RWPE1 (cell line): ENCODE data around the gene GATA5.

Experiments
- CTCF ChIA-PET: fragments of 350-600 bp; sonication (Branson Sonifier 250); formaldehyde crosslinking; extraction: SDS; loops from one replicate; lab custom pipeline; 2021; lab: Yijun Ruan, JAX
- POLR2A ChIA-PET: fragments of 400-600 bp; formaldehyde crosslinking; extraction: SDS; loops from one replicate; lab custom pipeline; 2020; ENCODE audit warnings: antibody characterized with exemption; ENCODE audit not compliant: low non-redundant PET; lab: Yijun Ruan, JAX
- DNase-seq: peaks from one replicate; pipeline ENCODE4 v3.0.0; 2012; ENCODE audit warnings: low spot score
- H3K27ac ChIP-seq: fragments of 450-650 bp; 2 replicates; pipeline ENCODE4 v1.5.1; 2017
- CTCF ChIP-seq: fragments of 450-650 bp; conservative IDR thresholded peaks from 2 replicates; pipeline ENCODE4 v1.5.1; 2017; ENCODE audit warnings: low read depth, mild to moderate bottlenecking

The GATA5 gene

GRCh38 chr20:62452475-62453095, 23.2 kb downstream of the GATA5 start:
- TF ChIP-seq CTCF: no peak
- ChIA-PET CTCF (no interaction called here), POLR2A (no interaction called here)
- H3K27ac ChIP-seq: no peak overlapping the region
- peak; percentile 36 for DNase-seq

GRCh38 chr20:62451970-62452369, 23.8 kb downstream of the GATA5 start:
- no peak for TF ChIP-seq CTCF
- ChIA-PET CTCF (no interaction called here), POLR2A (no interaction called here)
- DNase-seq: no peak
- no peak overlapping the region for H3K27ac ChIP-seq

- ChIA-PET CTCF (interaction anchor here (0.6 to 1.3 kb wide), 2 partner anchors 165 to 167 kb away, joined by 4 read pairs; no protein-coding TSS in a partner anchor), POLR2A (no interaction called here)
- no peak for TF ChIP-seq CTCF
- DNase-seq: no peak
- H3K27ac ChIP-seq: no peak overlapping the region
Observed at GRCh38 chr20:62451156-62451767, 24.5 kb downstream of the GATA5 start.

- DNase-seq: no peak
- no peak for TF ChIP-seq CTCF
- no peak overlapping the region for H3K27ac ChIP-seq
- POLR2A ChIA-PET: no interaction called here
- CTCF ChIA-PET: interaction anchor here (0.5 to 1.3 kb wide), 7 partner anchors 22 to 181 kb away, joined by 3 to 4 read pairs (median 3); no protein-coding TSS in a partner anchor
Observed at GRCh38 chr20:62449951-62450691, 25.7 kb downstream of the GATA5 start.

GRCh38 chr20:62448788-62449187, 27.0 kb downstream of the GATA5 start:
- DNase-seq: no peak
- CTCF ChIA-PET: interaction anchor here (0.7 to 1.1 kb wide), 5 partner anchors 9 to 47 kb away, joined by 3 to 4 read pairs (median 3); no protein-coding TSS in a partner anchor
- no peak overlapping the region for H3K27ac ChIP-seq
- POLR2A ChIA-PET: no interaction called here
- no peak for TF ChIP-seq CTCF

GRCh38 chr20:62448038-62448437, 27.8 kb downstream of the GATA5 start:
- H3K27ac ChIP-seq: no peak overlapping the region
- no peak for TF ChIP-seq CTCF
- ChIA-PET CTCF (interaction anchor here (0.6 to 1.1 kb wide), 3 partner anchors 9 to 215 kb away, joined by 3 to 4 read pairs (median 3); no protein-coding TSS in a partner anchor), POLR2A (no interaction called here)
- no peak for DNase-seq
